CD4-positive, alpha-beta T cell (primary cell): ENCODE results near the gene VGLL3. TPM values are rescaled to one million over a fixed set of nuclear protein-coding genes. Genes with fewer than 3 reads are reported as not detected.
A peak's percentile ranks its signal among the peaks of the same experiment; 100 is the strongest.

ENCODE experiments used
- ATAC-seq: fragments of 200-7000 bp; cut with Tn5 transposase; one replicate; pipeline ENCODE4 v1.10.0; 2022; ENCODE audit warnings: mild to moderate bottlenecking; ENCODE audit not compliant: poor library complexity
- CTCF ChIA-PET: fragments of 350-600 bp; sonication (Branson Sonifier 250); formaldehyde crosslinking; loops from one replicate; lab custom pipeline; 2021; ENCODE audit warnings: antibody characterized with exemption, inconsistent platforms; lab: Charles Lee
- POLR2A ChIA-PET: fragments of 350-600 bp; sonication (Branson Sonifier 250); formaldehyde crosslinking; loops from one replicate; lab custom pipeline; 2021; ENCODE audit warnings: antibody characterized with exemption, inconsistent platforms; lab: Charles Lee
- DNase-seq, 14 experiments: peaks; one replicate each; pipeline ENCODE4 v3.0.0-alpha.2; 2013 to 2020; ENCODE audit warnings: mixed read lengths in 2 of 14
- H3K27ac ChIP-seq, 2 donors: one replicate each; pipeline versions ENCODE4 v1.5.1 to v1.7.0; 2013; ENCODE audit warnings: low read length in 2 of 2, low read depth in 1 of 2, mild to moderate bottlenecking in 1 of 2
- H3K27me3 ChIP-seq, 2 experiments: 1 replicate in 1 of 2; 2 replicates in 1 of 2; pipeline versions ENCODE4 v1.6.1 to v1.7.0; 2013; ENCODE audit warnings: low read length in 2 of 2, control low read depth in 1 of 2, mild to moderate bottlenecking in 1 of 2, moderate library complexity in 1 of 2; ENCODE audit not compliant: insufficient read depth in 2 of 2, control insufficient read depth in 1 of 2
- H3K36me3 ChIP-seq: one replicate; pipeline ENCODE4 v1.6.1; 2013; ENCODE audit warnings: low read length, control low read depth; ENCODE audit not compliant: insufficient read depth
- H3K4me1 ChIP-seq: one replicate; pipeline ENCODE4 v1.6.1; 2013; ENCODE audit warnings: low read length, control low read depth; ENCODE audit not compliant: insufficient read depth
- H3K4me3 ChIP-seq: one replicate; pipeline ENCODE4 v1.5.1; 2013; ENCODE audit warnings: mild to moderate bottlenecking, low read length, moderate library complexity
- H3K9me3 ChIP-seq, 2 experiments: 1 replicate in 1 of 2; 2 replicates in 1 of 2; pipeline versions ENCODE4 v1.6.1 to v1.7.0; 2013; ENCODE audit warnings: low read length in 2 of 2, mild to moderate bottlenecking in 2 of 2, control low read depth in 1 of 2, moderate library complexity in 1 of 2; ENCODE audit not compliant: control insufficient read depth in 1 of 2, insufficient read depth in 1 of 2
- H3K27ac Mint-ChIP-seq: one replicate; pipeline ENCODE4 v1.8.0; 2020; ENCODE audit warnings: mixed read lengths
- H3K27me3 Mint-ChIP-seq: one replicate; pipeline ENCODE4 v1.8.0; 2021; ENCODE audit warnings: mixed read lengths
- H3K36me3 Mint-ChIP-seq: one replicate; pipeline ENCODE4 v1.8.0; 2021; ENCODE audit warnings: low read depth, mixed read lengths
- H3K4me1 Mint-ChIP-seq: one replicate; pipeline ENCODE4 v1.8.0; 2021; ENCODE audit warnings: low read depth, mixed read lengths
- H3K4me3 Mint-ChIP-seq: one replicate; pipeline ENCODE4 v1.8.0; 2020; ENCODE audit warnings: mild to moderate bottlenecking, mixed read lengths
- H3K9me3 Mint-ChIP-seq: one replicate; pipeline ENCODE4 v1.8.0; 2020; ENCODE audit warnings: mixed read lengths
- CTCF ChIP-seq: fragments of 200-600 bp; IDR thresholded peaks from one replicate; pipeline ENCODE4 v1.8.0; 2022; ENCODE audit warnings: antibody characterized with exemption, mild to moderate bottlenecking
- intact Hi-C, 2 experiments: fragments of 100-400 bp; cut with DNase I in 1 of 2; cut with micrococcal nuclease in 1 of 2; formaldehyde crosslinking; loops; one replicate each; pipeline versions ENCODE4 v1.15.1 to v1.9.0; 2023 to 2025; cut with DNase I, micrococcal nuclease
- polyA plus RNA-seq, 2 donors: library from polyadenylated mRNA; unstranded; fragments of 120-200 nt; gene quantifications; one replicate each; pipeline ENCODE4 v1.2.1, GENCODE V29; 2013
- total RNA-seq, 174 experiments: library from RNA in 2 of 174; stranded (reverse) in 2 of 174; gene quantifications; one replicate each; pipeline ENCODE4 v1.2.3 and lab custom pipeline; 2021 to 2026

The VGLL3 gene, protein sequence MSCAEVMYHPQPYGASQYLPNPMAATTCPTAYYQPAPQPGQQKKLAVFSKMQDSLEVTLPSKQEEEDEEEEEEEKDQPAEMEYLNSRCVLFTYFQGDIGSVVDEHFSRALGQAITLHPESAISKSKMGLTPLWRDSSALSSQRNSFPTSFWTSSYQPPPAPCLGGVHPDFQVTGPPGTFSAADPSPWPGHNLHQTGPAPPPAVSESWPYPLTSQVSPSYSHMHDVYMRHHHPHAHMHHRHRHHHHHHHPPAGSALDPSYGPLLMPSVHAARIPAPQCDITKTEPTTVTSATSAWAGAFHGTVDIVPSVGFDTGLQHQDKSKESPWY
- total RNA-seq (not detected), total RNA-seq (lab: John Stamatoyannopoulos, UW) (0 to 0.19 (median 0) reads per million in 172 experiments)
- polyA plus RNA-seq (2013, experiment 1 of 2), result not detected
- 0.57 TPM for polyA plus RNA-seq (2013, experiment 2 of 2)

GRCh38 chr3:86990734-86991481, at the start of gene VGLL3:
Gene VGLL3, minus strand, starts transcription at chr3:86991149. Its CDS starts 406 bp downstream, at chr3:86990743.
- H3K36me3 ChIP-seq, result no peaks in the 10 kb centered on the region
- H3K9me3 ChIP-seq, result peaks cover 0 to 12% of the 10 kb centered on the region in 2 experiments
- ChIA-PET POLR2A (no interaction called here), CTCF (interaction anchor here (0.6 kb wide), 1 partner anchor 11 kb away, joined by 3 read pairs; no protein-coding TSS in a partner anchor)
- H3K4me1 Mint-ChIP-seq, result peaks cover 5% of the 10 kb centered on the region
- no peaks in the 10 kb centered on the region for H3K4me1 ChIP-seq
- no peak within 1 kb of the TSS for H3K4me3 ChIP-seq
- no peak within 1 kb of the TSS for H3K4me3 Mint-ChIP-seq
- H3K27ac ChIP-seq, result no peak within 1 kb of the TSS
- peaks cover 44% of the 10 kb centered on the region for H3K27me3 Mint-ChIP-seq
- intact Hi-C loops, result no loop called here
- DNase-seq (peak in 2 of 14 experiments; percentile 1 to 9), ATAC-seq (no peak)
- no peak for TF ChIP-seq CTCF
- peaks cover 6 to 22% of the 10 kb centered on the region in 2 experiments for H3K27me3 ChIP-seq
- no peaks in the 10 kb centered on the region for H3K9me3 Mint-ChIP-seq
- no peak within 1 kb of the TSS for H3K27ac Mint-ChIP-seq
- no peaks in the 10 kb centered on the region for H3K36me3 Mint-ChIP-seq

GRCh38 chr3:87037652-87038051, 46.7 kb upstream of the VGLL3 start:
- no peaks in the 10 kb centered on the region for H3K9me3 ChIP-seq
- intact Hi-C loops, result no loop called here
- ChIA-PET POLR2A (no interaction called here), CTCF (no interaction called here)
- no peak overlapping the region for H3K27ac ChIP-seq
- ATAC-seq (no peak), DNase-seq (no peak)
- Mint-ChIP-seq H3K27ac (no peak overlapping the region), H3K9me3 (peaks cover 1% of the 10 kb centered on the region), H3K4me3 (no peak overlapping the region), H3K36me3 (no peaks in the 10 kb centered on the region), H3K27me3 (no peaks in the 10 kb centered on the region), H3K4me1 (no peaks in the 10 kb centered on the region)
- H3K27me3 ChIP-seq, result no peaks in the 10 kb centered on the region
- H3K4me1 ChIP-seq, result no peaks in the 10 kb centered on the region
- no peaks in the 10 kb centered on the region for H3K36me3 ChIP-seq
- no peak overlapping the region for H3K4me3 ChIP-seq
- no peak for TF ChIP-seq CTCF

DNA sequence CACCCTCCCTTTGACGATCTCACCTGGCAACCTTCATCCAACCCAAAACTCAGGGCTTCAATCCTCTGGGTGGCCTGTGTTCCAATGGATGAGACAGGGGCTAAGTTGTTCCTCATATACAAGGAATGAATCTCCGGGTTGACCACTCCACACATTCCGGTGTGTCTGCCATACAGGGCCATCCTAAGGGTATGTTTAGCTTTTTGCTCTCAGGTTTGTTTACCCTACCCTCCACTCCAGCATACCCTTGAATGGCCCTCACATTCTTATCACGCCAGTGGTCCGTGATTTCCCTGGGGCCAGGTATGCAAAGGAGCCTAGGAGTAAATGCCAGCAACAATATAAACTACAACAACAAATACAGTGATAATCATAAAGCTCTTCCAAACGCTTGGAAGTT, 45.7 kb upstream of the VGLL3 start:
- intact Hi-C loops, result no loop called here
- POLR2A ChIA-PET, result no interaction called here

More for the DNA sequence above, 45.7 kb upstream of the VGLL3 start:
- no peak for TF ChIP-seq CTCF
- H3K36me3 ChIP-seq, result no peaks in the 10 kb centered on the region
- CTCF ChIA-PET, result no interaction called here
- no peaks in the 10 kb centered on the region for H3K9me3 ChIP-seq
- no peaks in the 10 kb centered on the region for H3K4me1 ChIP-seq
- Mint-ChIP-seq H3K27me3 (no peaks in the 10 kb centered on the region), H3K36me3 (no peaks in the 10 kb centered on the region), H3K4me1 (no peaks in the 10 kb centered on the region), H3K9me3 (peaks cover 1% of the 10 kb centered on the region), H3K4me3 (no peak overlapping the region), H3K27ac (no peak overlapping the region)
- H3K4me3 ChIP-seq, result no peak overlapping the region
- ATAC-seq, result no peak
- no peak for DNase-seq
- H3K27me3 ChIP-seq, result no peaks in the 10 kb centered on the region
- H3K27ac ChIP-seq, result no peak overlapping the region
